ENCODE measurements around the gene C2orf80.
"Not testable (repeated sequence)": the region's sequence is repeated elsewhere in the genome, so short reads cannot be mapped to it uniquely, and the experiment has no call there.

C2orf80 gene

DNA sequence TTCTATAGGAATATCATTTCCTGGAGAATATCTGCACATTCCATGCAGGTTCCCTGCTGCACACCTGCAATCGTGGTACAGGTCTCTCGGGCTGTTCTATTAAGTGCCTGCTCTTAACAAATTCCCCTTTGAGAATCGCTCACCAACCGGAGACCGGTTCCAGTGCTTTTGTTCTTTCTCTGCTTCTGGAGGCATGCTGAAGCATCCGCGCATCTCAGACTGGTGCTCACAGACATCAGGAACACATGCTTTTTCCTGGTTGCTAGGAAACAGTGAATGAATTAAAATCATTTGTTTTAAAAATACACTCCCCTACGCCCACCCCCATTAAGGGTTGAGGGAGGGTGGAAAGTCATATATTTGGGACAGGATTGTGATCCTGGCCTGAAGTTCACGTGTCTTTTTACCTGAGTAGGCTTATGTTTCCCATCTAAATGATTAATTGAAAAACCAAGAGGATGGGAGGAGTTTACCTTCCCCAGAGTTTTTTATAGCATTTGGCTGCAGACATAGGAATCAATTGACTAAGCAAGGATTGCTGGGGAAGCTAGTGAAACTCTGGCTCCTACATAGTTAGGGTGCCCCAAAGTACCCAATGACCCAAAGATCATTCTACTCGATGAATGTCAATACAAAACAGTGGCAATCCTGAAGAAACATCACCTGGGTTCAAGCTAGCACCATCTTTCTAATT is at the start of gene C2orf80:
Gene C2orf80 (minus strand): TSS at position 221 of the 694 bp plus-strand sequence. CDS start 3,044 bp downstream, outside the sequence.
- DNase-seq (ENCODE audit: low spot score): peak; percentile 68

DNA sequence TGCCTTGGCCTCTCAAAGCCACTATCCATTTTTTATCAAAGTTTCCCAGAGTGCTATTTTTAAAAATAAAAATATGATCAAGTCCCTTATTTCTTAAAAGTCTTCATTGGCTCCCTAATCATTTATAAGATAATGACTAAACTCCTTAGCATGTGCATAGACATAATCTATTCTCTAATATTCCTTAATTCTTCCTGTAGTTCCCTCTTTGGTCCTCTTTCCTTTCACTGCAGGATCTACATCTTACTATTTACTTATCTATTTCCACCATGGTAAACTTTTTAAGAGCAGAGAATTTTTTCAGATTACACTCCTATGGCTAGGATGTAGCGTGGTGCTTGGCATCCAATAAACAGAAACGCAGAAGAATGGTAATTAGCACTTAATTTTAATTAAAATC is 46.0 kb upstream of the C2orf80 start:
- DNase-seq (ENCODE audit: low spot score): no peak

DNA sequence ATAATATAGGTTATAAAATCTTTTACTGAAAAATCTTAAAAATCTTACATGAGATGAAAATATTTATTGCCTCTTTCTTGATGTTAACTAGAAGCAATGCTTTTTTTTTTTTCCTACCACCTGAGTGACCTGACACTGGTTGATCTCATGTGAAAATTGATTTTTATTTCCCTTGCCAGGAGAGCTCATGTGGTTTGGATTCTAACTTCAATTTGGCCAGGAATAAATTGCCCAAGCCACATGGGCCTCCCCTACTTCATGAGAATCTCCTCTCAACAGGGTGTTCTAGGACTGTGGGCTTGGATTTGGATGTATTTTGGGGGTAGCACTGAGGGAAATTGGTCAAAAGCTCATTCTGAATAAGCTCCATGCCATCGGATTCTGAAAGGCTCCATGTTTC is 45.0 kb upstream of the C2orf80 start:
- no peak for DNase-seq (ENCODE audit: low spot score)

DNA sequence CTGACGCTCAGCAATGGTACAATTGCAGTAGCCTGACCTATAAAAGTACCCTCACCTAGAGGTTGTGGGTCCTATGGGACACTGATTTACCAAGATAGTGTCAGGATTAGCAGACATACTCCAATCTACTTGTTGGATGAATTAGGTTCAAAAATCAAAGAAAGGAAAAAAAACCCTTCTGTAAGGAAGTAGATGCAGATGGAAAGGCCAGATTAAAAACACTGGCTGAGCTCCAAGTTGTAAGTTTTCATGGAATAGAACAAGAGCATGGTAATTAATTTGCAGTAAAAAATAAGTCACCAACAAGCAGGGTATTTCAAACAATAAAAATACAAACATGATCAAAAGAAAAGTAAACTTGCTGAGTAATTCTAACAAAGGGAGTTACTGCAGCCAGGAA is 38.6 kb upstream of the C2orf80 start:
- no peak for DNase-seq (ENCODE audit: low spot score)

DNA sequence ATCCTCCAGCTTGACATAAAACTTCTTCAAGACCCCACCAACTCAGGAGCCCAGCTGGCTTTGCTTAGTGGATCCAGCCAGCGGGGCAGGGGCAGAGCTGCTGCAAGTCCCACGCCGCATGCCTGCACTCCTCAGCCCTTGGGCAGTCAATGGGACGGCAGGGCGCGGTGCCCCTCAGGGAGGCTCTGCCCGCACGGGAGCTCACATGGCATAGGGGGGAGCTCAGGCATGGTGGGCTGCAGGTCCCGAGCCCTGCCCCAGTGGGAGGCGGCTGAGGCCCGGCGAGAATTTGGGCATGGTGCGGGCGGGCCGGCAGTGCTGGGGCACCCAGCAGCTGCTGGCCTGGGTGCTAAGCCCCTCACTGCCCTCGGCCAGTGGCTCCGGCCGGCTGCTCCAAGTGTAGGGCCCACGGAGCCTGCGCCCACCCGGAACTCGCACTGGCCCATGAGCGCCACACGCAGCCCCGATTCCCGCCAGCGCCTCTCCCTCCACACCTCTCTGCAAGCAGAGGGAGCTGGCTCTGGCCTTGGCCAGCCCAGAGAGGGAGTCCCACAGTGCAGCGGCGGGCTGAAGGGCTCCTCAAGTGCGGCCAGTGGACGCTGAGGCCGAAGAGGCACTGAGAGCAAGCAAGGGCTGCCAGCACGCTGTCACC is 37.9 kb upstream of the C2orf80 start:
- DNase-seq (ENCODE audit: low spot score): no peak

DNA sequence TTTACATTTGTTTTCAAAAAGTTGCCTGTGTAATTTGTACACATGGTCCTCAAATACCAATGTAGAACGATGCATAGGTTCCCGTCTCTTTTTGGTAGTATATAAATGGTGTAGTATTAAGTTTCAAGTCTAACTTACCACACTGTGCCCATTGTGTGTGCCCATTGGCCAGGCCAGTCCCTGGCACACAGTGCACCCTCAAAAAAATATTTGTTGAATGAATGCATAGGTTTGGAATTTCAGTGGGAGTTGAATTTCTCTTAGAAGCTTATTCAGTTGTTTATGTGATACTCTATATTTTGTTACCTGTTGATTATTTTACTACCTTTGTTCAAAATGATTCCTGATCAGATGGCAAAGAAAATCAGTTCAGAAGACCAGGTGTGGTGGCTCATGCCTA is 35.0 kb upstream of the C2orf80 start:
- DNase-seq (ENCODE audit: low spot score): no peak

DNA sequence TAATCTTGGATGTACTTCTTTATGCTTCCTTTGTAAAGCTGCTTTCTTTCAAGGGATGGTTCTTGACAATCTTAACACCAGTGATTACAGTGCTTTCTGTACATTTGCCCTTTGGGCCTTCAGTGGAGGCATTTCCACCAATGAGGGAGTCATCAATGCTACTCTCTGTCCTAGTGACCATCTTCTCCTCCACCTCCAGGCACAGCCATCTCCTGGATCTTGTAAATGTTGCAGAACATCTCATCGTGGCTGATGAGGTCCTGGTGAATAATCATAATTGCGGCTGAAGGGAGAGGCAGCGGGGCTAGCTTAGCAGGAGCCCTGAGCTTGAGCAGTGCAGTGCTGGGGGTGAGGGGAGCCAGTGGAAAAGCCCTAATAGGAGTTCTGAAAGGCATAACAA is 32.5 kb upstream of the C2orf80 start:
- no peak for DNase-seq (ENCODE audit: low spot score)

DNA sequence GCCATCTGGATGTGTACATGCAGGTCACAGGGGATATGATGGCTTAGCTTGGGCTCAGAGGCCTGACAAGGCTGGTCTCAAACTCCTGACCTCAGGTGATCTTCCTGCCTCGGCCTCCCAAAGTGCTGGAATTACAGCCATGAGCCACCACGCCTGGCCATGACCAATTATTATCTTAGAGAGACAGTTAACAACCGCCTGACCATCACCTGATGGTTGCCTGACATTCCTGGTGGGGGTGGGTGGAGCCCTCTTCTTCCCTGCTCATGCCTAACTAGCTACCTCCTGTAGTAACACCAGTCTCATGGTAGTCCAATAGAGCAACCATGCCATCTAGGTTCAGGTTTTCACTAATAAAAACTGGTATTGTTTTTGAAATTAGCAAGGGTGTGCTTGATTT is 32.0 kb upstream of the C2orf80 start:
- DNase-seq (ENCODE audit: low spot score): not testable (repeated sequence)

DNA sequence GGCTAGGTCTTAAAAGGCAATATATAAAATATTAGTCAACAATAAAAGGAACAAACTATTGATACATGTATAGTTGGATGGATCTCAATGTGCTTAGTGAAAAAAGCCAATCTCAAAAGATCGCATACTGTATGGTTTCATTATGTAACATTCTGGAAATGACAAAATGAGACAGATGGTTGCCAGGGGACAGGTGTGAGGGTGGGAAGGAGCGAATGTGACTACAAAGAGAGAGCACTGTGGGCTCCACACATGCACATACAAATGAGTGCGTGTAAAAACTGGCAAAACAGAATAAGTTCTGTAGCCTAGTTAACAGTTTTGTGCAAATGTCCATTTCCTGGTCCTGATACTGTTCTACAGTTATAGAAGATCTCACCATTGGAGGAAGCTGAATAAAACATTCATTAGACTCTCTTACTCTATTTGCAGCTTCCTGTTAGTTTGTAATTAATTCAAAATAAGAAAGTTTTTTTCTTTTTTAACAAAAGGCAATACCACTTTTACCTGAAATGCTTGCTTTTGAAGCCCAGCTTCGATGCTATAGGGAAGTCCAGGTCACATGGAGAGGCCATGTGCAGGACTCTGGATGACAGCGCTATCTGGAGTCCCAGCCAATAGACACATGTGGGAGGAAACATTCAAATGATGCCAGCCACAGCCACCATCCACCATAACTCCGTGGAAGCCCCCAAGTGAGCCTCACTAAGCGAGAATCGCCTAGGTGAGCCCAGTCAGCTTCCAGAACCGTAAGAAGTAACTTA is 21.0 kb upstream of the C2orf80 start:
- DNase-seq (ENCODE audit: low spot score): peak; percentile 41

DNA sequence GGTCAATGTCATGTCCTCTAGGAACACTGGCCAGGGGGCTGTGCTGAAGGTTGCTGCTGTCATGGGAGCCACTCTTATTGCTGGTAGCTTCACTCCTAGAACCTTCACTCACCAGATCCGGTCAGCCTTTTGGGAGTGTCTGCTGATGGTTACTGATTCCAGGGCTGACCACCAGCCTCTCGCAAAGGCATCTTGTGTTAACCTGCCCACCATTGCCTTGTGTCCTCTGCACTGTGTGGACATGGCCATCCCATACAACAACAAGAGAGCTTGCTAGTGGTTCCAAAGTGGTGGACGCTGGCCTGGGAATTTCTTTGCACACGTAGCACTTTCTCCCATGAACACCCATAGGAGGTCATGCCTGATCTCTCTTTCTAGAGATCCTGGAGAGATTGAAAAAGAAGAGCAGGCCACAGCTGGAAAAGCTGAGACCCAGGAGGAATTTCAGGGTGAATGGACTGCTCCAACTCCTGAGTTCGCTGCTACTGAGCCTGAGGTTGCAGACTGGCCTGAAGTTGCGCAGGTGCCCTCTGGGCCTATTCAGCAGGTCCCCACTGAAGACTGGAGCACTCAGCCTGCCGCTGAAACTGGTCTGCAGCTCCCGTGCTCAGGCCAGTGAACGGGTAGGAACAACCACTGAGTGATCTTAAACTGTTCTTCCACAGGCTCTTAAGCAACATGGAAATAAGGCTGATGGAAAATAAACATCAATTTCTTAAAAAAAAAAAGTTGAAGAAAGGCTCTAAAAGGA is 18.7 kb upstream of the C2orf80 start:
- no peak for DNase-seq (ENCODE audit: low spot score)

DNA sequence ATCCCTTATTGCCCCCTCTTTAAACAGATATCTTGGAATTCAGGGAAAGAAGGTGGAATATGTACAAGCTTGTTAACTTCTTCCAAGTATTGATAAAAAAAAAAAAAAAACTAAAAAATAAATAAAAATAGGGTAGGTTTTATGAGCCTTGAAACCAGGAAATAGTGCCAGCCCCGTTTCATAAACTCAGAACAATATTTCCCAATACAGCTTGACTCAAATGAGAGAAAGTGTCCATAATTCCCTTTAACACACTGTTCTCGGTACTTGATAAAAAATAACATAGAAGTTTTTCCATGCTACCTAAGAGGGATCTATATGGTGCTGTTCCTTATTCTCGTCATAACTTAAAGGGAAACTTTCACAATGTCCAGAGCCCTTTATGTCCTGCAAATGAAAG is 17.9 kb upstream of the C2orf80 start:
- DNase-seq (ENCODE audit: low spot score): no peak

DNA sequence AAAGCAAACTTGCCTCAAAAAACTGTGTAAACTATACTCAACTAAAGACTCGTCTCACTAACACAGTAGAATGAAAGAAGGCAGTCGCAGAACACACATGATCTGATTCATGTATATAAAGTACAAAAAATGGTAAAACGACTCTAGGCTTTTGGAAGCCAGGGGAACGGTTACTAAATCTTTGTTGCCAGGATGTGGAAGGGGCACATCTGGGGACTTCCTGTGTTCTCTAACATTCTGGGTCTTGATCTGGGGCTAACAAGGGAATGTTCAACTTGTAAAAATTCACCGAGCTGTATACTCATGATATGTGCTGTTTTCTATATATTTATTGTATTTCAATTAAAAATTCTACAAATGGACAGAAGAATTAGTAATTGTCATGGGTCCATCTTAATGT is 14.3 kb upstream of the C2orf80 start:
- no peak for DNase-seq (ENCODE audit: low spot score)

DNA sequence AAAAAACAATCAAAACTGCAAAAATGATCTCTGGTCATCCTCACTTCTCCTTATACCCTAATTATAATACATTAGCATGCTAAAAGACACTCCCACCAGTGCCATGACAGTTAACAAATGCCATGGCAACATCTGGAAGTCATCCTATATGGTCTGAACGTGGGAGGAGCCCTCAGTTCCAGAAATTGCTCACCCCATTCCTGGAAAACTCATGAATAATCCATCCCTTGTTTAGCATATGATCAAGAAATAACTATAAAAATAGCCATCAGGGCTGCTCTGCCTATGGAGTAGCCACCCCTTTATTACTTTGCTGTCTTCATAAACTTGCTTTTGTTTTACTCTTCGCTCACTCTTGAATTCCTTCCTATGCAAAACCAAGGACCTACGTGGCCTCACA is 5.7 kb upstream of the C2orf80 start:
- DNase-seq (ENCODE audit: low spot score): no peak

DNA sequence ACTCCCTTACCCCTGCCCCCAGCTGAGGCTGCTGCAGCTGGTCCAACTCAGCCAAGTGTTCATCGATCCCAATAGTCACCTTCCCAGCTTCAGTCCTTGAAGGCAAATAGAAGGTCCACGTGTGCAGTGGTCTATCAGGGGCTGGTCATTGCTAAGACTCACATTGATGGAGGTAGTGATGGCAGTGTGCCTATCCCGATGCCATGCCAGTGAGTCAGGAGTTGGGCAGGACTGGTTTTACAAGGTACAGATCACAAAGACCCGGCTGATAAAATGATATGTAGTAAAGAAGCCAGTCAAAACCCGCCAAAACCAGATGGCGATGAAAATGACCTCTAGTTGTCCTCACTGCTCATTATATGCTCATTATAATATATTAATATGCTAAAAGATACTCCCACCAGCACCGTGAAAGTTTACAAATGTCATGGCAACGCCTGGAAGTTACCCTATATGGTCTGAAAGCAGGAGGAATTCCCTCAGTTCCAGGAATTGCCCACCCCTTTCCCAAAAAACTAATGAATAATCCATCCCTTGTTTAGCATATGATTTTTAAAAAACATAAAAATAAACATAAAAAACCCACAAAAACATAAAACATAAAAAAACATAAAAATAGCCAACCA is 2.9 kb upstream of the C2orf80 start:
- no peak for DNase-seq (ENCODE audit: low spot score)

DNA sequence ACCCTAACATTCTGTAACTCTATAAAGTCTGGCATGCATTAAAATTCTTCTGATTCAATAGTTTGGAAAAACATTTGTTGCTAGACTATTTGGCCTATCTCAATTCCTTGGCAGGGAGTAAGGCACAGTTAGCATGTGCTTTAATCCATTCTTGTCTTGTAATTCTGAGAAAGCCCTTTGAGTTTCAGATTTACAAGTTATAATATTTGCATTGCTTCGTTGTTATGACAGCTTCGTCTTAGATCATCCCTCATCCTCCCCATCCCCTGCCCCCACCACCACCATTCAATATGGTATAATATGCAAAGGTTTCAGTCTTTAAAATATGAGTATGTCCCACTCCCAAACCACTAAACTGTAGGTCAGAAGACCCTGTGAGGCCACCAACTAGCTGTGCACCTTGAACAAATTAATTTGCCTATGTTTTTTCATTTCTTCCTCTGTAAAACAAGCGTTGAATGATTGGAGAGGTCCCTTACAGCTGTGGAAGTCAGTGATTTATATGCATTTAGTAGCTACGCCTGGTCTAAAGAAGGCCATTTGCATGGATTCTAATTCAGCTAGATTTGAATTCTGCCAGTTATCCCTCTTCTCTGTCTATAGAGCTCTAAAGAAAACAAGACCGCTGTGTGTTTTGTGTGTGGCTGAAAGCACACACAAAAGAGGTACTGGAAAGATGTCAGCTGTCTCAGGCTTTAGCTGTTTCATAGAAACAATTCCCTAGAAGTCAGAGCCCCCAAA is 591 bp downstream of the C2orf80 start:
- DNase-seq (ENCODE audit: low spot score): no peak

DNA sequence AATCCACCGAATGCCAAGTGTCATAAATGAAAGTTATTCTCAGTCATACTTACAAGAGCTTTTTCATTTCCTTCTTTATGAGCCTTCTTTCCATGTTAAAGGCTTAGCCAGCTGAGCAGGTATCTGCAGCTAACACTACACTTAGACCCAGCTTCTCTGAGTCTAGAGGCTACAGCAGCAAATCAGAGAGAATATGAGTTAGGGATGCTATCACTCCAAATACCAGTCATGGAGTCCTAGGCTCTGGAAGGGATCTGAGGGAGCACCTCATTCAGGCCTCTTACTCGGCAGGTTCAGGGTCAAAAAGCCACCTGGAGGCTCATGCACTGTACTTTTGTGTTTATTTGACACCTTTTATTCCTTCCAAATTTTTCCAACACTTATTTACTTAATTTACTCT is 2.9 kb downstream of the C2orf80 start:
- DNase-seq (ENCODE audit: low spot score): peak; percentile 43

DNA sequence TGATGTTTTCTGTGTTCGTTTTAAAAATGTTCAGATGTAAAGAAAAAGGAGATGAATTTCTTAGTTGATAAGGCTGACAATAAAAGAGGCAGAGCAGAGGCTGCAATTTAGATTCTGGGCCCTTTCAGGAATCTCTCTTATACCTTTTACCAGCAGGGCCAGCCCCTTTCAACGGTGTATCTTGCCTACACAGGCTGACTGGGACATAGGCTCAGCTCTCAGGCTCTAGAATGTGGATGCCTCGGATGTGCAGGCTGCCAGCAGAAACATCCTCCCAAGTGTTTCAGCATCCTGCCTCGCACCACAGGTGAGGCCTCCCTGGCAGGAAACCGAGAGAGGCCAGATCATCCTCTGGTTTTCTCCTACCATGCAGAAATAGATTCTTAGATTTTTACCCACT is 3.4 kb downstream of the C2orf80 start:
- peak; percentile 19 for DNase-seq (ENCODE audit: low spot score)

DNA sequence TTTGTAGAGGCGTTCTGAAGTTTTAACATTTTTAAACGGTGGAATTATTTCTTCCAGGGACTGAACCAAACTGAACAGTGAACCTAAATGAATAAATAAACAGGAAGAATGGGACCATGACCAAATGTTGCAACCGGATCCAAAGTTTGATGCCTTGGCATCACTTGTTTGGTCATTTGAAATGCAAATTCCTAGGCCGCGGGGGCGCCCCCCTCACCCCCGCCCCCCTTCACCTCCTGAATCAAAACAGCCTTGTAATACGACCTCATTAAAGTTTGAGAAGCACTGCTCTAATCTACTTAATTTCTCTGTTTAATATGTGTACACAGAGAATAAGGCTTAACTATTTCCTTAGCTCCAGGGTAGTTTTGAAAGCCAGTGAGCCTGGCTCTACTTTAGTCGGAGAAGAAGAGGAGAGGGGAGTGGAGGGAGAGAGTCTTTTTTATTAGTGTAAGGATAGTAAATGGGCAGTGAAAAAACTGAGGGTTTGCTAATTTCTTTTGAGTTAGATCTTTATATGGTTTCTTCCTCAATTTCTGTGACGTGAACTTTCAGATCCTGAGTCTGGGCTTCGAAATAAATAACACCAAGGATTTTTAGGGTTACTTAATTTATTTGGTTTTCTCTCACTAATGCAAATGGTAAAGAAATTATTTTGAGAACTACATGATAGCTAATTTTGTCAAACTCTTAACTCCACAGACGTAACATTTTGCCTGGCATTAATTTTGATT is 5.7 kb downstream of the C2orf80 start:
- no peak for DNase-seq (ENCODE audit: low spot score)

DNA sequence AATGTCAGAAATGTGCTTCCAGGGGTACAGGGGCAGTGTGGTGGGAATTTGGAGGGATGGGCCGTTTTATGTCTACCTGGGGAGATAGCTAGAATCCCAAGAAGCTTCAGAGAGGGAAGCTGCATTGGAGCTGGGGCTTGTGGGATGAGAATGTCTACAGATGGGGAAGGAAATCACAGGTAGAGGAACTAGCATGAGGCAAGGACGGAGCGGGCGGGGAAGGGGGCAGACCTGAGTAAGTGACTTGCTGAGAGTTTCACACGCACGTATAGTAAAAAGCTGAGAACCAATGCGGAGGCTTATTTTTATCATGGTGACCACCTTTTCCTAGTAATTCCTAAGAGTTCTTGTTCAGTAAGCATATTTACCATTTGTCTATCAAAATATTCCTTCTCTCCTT is 6.3 kb downstream of the C2orf80 start:
- DNase-seq (ENCODE audit: low spot score): peak; percentile 15

DNA sequence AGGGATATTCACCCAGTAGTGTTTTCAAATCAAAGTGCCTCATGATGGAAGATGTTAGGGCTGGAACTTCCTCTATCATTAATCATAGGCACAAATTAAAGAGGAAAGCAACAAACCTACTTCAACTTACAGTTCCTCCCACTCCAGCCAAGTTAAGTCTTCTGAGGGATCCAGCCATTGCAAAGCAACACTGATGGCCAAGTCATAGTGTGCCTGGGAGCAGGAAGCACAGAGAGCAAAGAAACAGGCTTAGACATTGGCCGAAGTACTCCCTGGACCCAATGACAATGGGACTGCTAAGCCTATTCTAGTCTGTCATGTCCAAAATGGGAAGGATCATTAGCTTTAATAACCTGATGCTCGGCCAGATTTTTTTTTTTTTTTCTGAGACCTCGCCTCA is 7.0 kb downstream of the C2orf80 start:
- DNase-seq (ENCODE audit: low spot score): no peak

All from Ammon's horn (tissue), 1 donor.